ENCODE results near the gene NPC1.
"Not testable (repeated sequence)": the region's sequence is repeated elsewhere in the genome, so short reads cannot be mapped to it uniquely, and the experiment has no call there.

Gene NPC1

DNA sequence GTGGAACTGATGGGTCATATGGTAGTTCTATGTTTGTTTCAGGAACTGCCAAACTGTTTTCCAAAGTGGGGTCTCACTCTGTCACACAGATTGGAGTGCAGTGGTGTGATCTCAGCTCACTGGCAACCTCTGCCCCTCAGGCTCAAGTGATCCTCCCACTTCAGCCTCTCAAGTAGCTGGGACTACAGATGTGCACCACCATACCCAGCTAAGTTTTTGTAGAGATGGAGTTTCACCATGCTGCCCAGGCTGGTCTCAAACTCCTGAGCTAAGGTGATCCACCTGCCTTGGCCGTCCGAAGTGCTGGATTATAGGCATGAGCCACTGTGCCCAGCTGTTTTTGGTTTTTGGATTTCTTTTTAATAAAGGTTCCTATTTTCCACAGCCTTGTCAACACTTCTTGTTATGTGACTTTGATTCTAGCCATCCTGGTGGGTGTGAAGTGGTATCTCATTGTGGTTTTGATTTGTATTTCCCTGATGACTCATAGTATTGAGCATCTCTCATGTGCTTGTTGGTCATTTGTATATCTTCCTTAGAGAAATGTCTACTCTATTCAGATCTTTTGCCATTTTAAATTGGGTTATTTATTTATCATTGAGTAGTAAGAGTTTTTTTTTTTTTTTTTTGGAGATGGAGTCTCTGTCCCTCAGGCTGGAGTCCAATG lies 22.8 kb downstream of the NPC1 start:
- DNase-seq (ENCODE audit: low read depth), result no peak
- TF ChIP-seq, protein P1, sequence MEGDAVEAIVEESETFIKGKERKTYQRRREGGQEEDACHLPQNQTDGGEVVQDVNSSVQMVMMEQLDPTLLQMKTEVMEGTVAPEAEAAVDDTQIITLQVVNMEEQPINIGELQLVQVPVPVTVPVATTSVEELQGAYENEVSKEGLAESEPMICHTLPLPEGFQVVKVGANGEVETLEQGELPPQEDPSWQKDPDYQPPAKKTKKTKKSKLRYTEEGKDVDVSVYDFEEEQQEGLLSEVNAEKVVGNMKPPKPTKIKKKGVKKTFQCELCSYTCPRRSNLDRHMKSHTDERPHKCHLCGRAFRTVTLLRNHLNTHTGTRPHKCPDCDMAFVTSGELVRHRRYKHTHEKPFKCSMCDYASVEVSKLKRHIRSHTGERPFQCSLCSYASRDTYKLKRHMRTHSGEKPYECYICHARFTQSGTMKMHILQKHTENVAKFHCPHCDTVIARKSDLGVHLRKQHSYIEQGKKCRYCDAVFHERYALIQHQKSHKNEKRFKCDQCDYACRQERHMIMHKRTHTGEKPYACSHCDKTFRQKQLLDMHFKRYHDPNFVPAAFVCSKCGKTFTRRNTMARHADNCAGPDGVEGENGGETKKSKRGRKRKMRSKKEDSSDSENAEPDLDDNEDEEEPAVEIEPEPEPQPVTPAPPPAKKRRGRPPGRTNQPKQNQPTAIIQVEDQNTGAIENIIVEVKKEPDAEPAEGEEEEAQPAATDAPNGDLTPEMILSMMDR (IDR thresholded peaks at IDR 0.05; ENCODE audit: control insufficient read depth, extremely low read depth, insufficient read depth), result no peak
- no peak overlapping the region for H3K4me3 ChIP-seq (ENCODE audit: low read depth, low read length)

DNA sequence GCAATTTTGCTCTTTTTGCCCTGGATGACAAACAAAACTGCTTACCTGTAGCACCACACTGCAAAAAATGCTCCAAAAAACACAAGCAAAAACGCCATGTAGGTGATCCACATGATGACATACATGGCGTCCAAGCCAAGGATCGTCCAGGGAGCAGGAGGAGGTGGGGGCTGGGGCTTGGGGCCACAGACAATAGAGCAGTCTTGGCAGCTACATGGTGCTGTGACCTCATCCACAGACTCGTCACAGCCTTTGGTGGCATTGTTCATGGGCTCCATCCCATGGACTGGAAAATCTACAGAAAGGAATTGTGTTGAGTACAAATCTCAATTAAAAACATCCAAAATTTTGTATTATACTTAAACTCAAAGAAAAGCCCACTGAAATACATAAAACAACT lies 26.1 kb downstream of the NPC1 start:
- no peak overlapping the region for H3K4me3 ChIP-seq (ENCODE audit: low read depth, low read length)
- TF ChIP-seq, protein P1 (IDR thresholded peaks at IDR 0.05; ENCODE audit: control insufficient read depth, extremely low read depth, insufficient read depth), result no peak
- DNase-seq (ENCODE audit: low read depth), result no peak

DNA sequence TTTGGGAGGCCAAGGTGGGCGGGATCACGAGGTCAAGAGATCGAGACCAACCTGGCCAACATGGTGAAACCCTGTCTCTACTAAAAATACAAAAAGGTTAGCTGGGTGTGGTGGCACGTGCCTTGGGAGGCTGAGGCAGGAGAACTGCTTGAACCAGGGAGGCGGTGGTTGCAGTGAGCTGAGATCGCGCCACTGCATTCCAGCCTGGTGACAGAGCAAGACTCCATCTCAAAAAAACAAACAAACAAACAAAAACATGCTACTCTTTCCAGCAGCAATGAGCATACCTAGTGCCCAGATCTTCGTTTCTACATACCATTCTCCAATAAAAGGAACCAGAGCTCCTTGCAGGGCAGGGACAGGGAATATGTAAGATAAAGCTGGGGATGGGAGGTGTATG lies 28.8 kb downstream of the NPC1 start:
- H3K4me3 ChIP-seq (ENCODE audit: low read depth, low read length); DNase-seq (ENCODE audit: low read depth): not testable (repeated sequence)

DNA sequence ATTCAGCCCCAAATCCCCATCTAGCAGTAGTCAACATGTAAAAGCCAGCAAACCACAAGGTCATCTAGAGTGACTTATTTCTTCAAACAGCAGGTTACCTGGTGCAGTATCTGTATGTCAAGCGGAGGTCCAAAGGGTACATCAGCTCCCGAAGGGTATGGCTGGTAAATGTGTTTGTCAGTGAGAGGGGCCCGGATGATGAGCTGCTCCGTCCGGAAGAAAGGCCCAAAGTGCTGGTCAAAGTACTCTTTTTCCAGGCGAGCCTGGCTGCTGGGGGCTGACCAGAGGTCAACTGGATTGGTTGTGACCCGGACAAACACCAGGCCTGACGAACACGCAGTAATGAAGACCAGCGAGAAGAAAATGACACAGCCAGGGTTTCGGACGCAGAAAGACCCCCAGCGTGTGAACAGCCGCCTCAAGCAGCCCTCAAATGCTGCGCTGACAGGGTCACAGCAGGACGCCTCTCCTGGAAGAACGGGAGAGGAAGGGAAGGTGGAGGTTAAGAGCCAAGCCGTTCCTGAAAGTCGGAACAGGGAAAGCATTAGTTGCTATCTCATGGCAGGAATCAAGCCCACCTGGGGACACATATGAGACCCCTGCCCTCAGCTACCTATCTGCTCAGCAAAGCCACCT lies 30.0 kb downstream of the NPC1 start:
- TF ChIP-seq, protein P1 (IDR thresholded peaks at IDR 0.05; ENCODE audit: control insufficient read depth, extremely low read depth, insufficient read depth), result no peak
- H3K4me3 ChIP-seq (ENCODE audit: low read depth, low read length), result no peak overlapping the region
- no peak for DNase-seq (ENCODE audit: low read depth)

DNA sequence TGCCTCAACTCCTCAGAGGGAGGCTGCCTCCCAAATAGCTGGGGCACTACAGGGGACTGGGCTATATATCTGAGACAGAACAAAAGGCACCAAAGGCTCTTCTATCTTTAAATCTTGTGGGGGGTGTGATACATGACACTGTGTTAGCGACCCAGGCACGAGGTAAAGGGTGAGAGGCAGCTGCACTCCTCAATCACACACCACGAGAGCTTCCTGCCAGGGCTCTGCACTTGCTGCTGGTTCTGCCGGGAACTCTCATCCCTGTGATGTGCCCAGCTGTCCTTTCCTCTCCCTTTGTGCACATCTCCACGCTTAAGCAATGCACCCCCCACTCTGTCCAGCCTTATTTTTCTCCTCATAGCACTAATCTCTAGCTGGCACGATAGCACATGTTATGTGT lies 32.4 kb downstream of the NPC1 start:
- TF ChIP-seq, protein P1 (IDR thresholded peaks at IDR 0.05; ENCODE audit: control insufficient read depth, extremely low read depth, insufficient read depth), result no peak
- H3K4me3 ChIP-seq (ENCODE audit: low read depth, low read length), result no peak overlapping the region
- no peak for DNase-seq (ENCODE audit: low read depth)

DNA sequence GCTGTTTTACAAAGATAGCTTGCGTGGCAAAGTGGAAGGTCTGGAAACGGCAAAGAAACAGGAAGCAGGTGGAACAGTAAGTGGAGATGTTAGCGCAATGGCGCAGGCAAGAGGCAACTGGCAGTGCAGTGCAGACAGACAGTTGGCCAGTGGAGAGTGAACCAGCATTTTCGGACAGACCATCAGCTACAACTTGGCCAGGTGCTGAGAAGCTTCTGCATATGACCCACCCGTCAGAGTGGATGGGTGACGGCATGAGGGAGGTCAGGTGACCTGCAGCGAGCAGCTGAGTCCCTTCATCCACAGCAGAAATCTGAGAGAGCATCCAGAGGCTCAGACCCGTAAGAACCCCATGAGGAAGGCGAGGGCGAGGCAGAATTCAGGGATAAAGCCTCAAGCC lies 33.8 kb downstream of the NPC1 start:
- H3K4me3 ChIP-seq (ENCODE audit: low read depth, low read length), result no peak overlapping the region

DNA sequence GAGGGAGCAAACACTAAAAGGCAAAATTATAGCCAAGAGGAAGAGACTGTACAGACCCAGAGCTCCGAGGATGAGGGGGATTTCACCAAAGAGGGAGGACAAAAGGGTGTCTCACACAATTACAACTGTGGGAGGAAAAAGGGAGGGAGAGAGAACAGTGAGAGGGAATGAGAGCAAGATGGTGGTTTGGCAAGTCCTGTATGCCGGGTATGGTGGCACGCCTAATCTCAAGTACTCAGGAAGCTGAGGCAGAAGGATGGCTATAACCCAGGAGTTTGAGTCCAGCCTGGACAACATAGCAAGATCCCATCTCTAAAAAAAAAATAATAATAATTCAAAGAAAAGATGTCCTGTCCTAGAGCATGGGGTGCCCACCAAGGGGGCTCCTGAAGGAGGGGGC lies 34.3 kb downstream of the NPC1 start:
- DNase-seq (ENCODE audit: low read depth), result no peak
- no peak overlapping the region for H3K4me3 ChIP-seq (ENCODE audit: low read depth, low read length)
- TF ChIP-seq, protein P1 (IDR thresholded peaks at IDR 0.05; ENCODE audit: control insufficient read depth, extremely low read depth, insufficient read depth), result no peak

More for the DNA sequence above, 33.8 kb downstream of the NPC1 start:
- DNase-seq (ENCODE audit: low read depth), result no peak
- TF ChIP-seq, protein P1 (IDR thresholded peaks at IDR 0.05; ENCODE audit: control insufficient read depth, extremely low read depth, insufficient read depth), result no peak
